ENCODE data around the gene SYNCRIP. TPM values are rescaled to one million over a fixed set of nuclear protein-coding genes. Genes with fewer than 3 reads are reported as not detected.

Gene SYNCRIP
- total and polyA plus RNA-seq, 2 of the 13 experiments (the other 11 are each of a cell fraction or from before 2014, with no cell fraction given), result 8.1 to 112 TPM

DNA sequence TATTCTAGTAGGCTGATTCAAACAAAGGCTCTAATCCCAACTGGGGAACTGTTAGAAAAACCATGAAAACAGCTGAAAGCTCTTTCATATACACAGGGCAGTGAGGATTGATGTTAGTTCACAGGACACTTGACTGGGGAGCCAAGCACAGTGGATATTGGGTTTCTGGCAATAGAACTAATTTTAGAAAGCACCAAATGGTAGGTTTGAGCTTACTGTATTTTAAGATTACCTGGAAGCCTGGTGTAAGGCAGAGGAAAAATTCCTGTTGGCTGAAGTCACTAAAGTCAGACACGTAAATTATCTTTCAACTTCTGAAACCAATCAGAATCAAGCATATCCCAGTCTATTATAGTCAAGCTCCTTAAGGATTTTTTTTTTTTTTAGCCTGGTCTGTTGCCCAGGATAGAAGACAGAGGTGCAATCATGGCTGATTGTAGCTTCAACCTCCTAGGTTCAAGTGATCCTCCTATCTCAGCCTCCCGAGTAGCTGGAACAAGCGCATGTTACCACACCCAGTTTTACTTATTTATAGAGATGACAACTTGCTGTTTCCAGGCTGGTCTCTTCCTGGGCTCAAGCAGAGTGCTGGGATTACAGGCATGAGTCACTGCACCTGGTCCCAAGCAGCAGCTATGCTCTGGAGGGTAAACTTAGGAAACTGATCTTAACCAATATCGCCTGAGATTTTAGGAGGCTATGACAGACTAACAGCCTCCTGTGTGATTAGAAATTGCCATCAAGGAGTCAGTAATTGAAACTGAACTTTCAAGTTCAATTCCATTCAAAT is 32.5 kb upstream of the SYNCRIP start (continued):
- TF ChIP-seq, protein P1, sequence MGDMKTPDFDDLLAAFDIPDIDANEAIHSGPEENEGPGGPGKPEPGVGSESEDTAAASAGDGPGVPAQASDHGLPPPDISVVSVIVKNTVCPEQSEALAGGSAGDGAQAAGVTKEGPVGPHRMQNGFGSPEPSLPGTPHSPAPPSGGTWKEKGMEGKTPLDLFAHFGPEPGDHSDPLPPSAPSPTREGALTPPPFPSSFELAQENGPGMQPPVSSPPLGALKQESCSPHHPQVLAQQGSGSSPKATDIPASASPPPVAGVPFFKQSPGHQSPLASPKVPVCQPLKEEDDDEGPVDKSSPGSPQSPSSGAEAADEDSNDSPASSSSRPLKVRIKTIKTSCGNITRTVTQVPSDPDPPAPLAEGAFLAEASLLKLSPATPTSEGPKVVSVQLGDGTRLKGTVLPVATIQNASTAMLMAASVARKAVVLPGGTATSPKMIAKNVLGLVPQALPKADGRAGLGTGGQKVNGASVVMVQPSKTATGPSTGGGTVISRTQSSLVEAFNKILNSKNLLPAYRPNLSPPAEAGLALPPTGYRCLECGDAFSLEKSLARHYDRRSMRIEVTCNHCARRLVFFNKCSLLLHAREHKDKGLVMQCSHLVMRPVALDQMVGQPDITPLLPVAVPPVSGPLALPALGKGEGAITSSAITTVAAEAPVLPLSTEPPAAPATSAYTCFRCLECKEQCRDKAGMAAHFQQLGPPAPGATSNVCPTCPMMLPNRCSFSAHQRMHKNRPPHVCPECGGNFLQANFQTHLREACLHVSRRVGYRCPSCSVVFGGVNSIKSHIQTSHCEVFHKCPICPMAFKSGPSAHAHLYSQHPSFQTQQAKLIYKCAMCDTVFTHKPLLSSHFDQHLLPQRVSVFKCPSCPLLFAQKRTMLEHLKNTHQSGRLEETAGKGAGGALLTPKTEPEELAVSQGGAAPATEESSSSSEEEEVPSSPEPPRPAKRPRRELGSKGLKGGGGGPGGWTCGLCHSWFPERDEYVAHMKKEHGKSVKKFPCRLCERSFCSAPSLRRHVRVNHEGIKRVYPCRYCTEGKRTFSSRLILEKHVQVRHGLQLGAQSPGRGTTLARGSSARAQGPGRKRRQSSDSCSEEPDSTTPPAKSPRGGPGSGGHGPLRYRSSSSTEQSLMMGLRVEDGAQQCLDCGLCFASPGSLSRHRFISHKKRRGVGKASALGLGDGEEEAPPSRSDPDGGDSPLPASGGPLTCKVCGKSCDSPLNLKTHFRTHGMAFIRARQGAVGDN (CRISPR knock-in tag; IDR thresholded peaks at IDR 0.05), result no peak
- TF ChIP-seq, protein P2, sequence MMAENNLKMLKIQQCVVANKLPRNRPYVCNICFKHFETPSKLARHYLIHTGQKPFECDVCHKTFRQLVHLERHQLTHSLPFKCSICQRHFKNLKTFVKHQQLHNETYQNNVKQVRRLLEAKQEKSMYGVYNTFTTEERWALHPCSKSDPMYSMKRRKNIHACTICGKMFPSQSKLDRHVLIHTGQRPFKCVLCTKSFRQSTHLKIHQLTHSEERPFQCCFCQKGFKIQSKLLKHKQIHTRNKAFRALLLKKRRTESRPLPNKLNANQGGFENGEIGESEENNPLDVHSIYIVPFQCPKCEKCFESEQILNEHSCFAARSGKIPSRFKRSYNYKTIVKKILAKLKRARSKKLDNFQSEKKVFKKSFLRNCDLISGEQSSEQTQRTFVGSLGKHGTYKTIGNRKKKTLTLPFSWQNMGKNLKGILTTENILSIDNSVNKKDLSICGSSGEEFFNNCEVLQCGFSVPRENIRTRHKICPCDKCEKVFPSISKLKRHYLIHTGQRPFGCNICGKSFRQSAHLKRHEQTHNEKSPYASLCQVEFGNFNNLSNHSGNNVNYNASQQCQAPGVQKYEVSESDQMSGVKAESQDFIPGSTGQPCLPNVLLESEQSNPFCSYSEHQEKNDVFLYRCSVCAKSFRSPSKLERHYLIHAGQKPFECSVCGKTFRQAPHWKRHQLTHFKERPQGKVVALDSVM (CRISPR knock-in tag; IDR thresholded peaks at IDR 0.05), result peak; percentile 72
- TF ChIP-seq, protein P3, sequence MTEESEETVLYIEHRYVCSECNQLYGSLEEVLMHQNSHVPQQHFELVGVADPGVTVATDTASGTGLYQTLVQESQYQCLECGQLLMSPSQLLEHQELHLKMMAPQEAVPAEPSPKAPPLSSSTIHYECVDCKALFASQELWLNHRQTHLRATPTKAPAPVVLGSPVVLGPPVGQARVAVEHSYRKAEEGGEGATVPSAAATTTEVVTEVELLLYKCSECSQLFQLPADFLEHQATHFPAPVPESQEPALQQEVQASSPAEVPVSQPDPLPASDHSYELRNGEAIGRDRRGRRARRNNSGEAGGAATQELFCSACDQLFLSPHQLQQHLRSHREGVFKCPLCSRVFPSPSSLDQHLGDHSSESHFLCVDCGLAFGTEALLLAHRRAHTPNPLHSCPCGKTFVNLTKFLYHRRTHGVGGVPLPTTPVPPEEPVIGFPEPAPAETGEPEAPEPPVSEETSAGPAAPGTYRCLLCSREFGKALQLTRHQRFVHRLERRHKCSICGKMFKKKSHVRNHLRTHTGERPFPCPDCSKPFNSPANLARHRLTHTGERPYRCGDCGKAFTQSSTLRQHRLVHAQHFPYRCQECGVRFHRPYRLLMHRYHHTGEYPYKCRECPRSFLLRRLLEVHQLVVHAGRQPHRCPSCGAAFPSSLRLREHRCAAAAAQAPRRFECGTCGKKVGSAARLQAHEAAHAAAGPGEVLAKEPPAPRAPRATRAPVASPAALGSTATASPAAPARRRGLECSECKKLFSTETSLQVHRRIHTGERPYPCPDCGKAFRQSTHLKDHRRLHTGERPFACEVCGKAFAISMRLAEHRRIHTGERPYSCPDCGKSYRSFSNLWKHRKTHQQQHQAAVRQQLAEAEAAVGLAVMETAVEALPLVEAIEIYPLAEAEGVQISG (CRISPR knock-in tag; IDR thresholded peaks at IDR 0.05), result no peak
- no peak for TF ChIP-seq ZFP82 (CRISPR knock-in tag; IDR thresholded peaks at IDR 0.05; ENCODE audit: borderline replicate concordance)
- TF ChIP-seq RORA (CRISPR knock-in tag; IDR thresholded peaks at IDR 0.05), result no peak
- no peak for TF ChIP-seq KDM1A (CRISPR knock-in tag; IDR thresholded peaks at IDR 0.05)
- TF ChIP-seq, protein P4, sequence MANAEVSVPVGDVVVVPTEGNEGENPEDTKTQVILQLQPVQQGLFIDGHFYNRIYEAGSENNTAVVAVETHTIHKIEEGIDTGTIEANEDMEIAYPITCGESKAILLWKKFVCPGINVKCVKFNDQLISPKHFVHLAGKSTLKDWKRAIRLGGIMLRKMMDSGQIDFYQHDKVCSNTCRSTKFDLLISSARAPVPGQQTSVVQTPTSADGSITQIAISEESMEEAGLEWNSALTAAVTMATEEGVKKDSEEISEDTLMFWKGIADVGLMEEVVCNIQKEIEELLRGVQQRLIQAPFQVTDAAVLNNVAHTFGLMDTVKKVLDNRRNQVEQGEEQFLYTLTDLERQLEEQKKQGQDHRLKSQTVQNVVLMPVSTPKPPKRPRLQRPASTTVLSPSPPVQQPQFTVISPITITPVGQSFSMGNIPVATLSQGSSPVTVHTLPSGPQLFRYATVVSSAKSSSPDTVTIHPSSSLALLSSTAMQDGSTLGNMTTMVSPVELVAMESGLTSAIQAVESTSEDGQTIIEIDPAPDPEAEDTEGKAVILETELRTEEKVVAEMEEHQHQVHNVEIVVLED (CRISPR knock-in tag; IDR thresholded peaks at IDR 0.05; ENCODE audit: borderline replicate concordance), result no peak
- TF ChIP-seq, protein P5, sequence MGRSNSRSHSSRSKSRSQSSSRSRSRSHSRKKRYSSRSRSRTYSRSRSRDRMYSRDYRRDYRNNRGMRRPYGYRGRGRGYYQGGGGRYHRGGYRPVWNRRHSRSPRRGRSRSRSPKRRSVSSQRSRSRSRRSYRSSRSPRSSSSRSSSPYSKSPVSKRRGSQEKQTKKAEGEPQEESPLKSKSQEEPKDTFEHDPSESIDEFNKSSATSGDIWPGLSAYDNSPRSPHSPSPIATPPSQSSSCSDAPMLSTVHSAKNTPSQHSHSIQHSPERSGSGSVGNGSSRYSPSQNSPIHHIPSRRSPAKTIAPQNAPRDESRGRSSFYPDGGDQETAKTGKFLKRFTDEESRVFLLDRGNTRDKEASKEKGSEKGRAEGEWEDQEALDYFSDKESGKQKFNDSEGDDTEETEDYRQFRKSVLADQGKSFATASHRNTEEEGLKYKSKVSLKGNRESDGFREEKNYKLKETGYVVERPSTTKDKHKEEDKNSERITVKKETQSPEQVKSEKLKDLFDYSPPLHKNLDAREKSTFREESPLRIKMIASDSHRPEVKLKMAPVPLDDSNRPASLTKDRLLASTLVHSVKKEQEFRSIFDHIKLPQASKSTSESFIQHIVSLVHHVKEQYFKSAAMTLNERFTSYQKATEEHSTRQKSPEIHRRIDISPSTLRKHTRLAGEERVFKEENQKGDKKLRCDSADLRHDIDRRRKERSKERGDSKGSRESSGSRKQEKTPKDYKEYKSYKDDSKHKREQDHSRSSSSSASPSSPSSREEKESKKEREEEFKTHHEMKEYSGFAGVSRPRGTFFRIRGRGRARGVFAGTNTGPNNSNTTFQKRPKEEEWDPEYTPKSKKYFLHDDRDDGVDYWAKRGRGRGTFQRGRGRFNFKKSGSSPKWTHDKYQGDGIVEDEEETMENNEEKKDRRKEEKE (IDR thresholded peaks at IDR 0.05), result no peak
- no peak for TF ChIP-seq KLF11 (CRISPR knock-in tag; IDR thresholded peaks at IDR 0.05)

All from HepG2 (cell line).